Measurements from ENCODE around the gene NPL.

The NPL gene

GRCh38 chr1:182791281-182792179 is 2.0 kb downstream of the NPL start (continued):
- TF ChIP-seq ZNF692 (tag by site-specific recombination; IDR thresholded peaks at IDR 0.05) (no peak), TRIM28 (IDR thresholded peaks at IDR 0.05; ENCODE audit: borderline replicate concordance, low read length) (no peak), YY1 (tag by site-specific recombination; IDR thresholded peaks at IDR 0.05) (no peak), ZNF366 (tag by site-specific recombination; conservative IDR thresholded peaks at IDR 0.05) (no peak)

GRCh38 chr1:182794091-182794490 is 4.5 kb downstream of the NPL start:
- H3K9me3 ChIP-seq (ENCODE audit: control insufficient read depth, insufficient read depth, low read depth, low read length) = no peaks in the 10 kb centered on the region
- H3K36me3 ChIP-seq (ENCODE audit: control insufficient read depth in 2 of 2, insufficient read depth in 1 of 2, low read length in 2 of 2) = peaks cover 0 to 26% of the 10 kb centered on the region in 2 experiments; a peak in 1 of 3 replicates
- H3K4me1 ChIP-seq (ENCODE audit: control insufficient read depth, insufficient read depth, low read length) = no peaks in the 10 kb centered on the region
- H3K4me3 ChIP-seq (ENCODE audit: low read depth, low read length) = no peak overlapping the region
- ChIA-PET CTCF (interaction anchor here (0.6 to 0.8 kb wide), 2 partner anchors 10 to 200 kb away, joined by 3 read pairs; no protein-coding TSS in a partner anchor), POLR2A (no interaction called here)
- H3K27ac ChIP-seq (ENCODE audit: extremely low read depth, low read depth, low read length) = no peak overlapping the region
- TF ChIP-seq ZNF335 (tag by site-specific recombination; conservative IDR thresholded peaks at IDR 0.05) (no peak), ZNF664 (tag by site-specific recombination; IDR thresholded peaks at IDR 0.05) (no peak), ZNF341 (tag by site-specific recombination; IDR thresholded peaks at IDR 0.05; ENCODE audit: low read depth) (no peak), ZNF776 (tag by site-specific recombination; IDR thresholded peaks at IDR 0.05; ENCODE audit: borderline replicate concordance) (no peak), ZNF449 (tag by site-specific recombination; IDR thresholded peaks at IDR 0.05) (no peak), ZBTB17 (tag by site-specific recombination; IDR thresholded peaks at IDR 0.05) (no peak), ZNF266 (tag by site-specific recombination; IDR thresholded peaks at IDR 0.05; ENCODE audit: low read depth) (no peak), ZBTB8A (tag by site-specific recombination; IDR thresholded peaks at IDR 0.05) (no peak), SALL2 (tag by site-specific recombination; IDR thresholded peaks at IDR 0.05; ENCODE audit: borderline replicate concordance) (no peak), ZNF202 (tag by site-specific recombination; IDR thresholded peaks at IDR 0.05; ENCODE audit: borderline replicate concordance) (no peak), BCL6B (tag by site-specific recombination; IDR thresholded peaks at IDR 0.05) (no peak), SP7 (tag by site-specific recombination; IDR thresholded peaks at IDR 0.05) (no peak), KLF17 (tag by site-specific recombination; IDR thresholded peaks at IDR 0.05) (no peak), ZNF280D (tag by site-specific recombination; IDR thresholded peaks at IDR 0.05) (no peak), ZNF623 (tag by site-specific recombination; IDR thresholded peaks at IDR 0.05) (no peak), ZNF555 (tag by site-specific recombination; conservative IDR thresholded peaks at IDR 0.05) (no peak), ZBTB26 (tag by site-specific recombination; optimal IDR thresholded peaks at IDR 0.05) (no peak)

Data from HEK293 (cell line).